Fibroblast of lung (primary cell): ENCODE measurements around the gene ANKRD53.

Experiments
- EZH2 ChIP-seq: IDR thresholded peaks from 2 replicates; pipeline ENCODE4 v1.5.1; 2012; ENCODE audit warnings: low read length, control low read depth, mild to moderate bottlenecking; ENCODE audit errors: missing control alignments
- TF ChIP-seq, protein P1 (sequence below), 2 donors: IDR thresholded peaks in 1 of 2; conservative IDR thresholded peaks in 1 of 2; 1 replicate in 1 of 2; 2 replicates in 1 of 2; pipeline ENCODE4 v1.5.1; 2011 to 2012; ENCODE audit warnings: low read length in 2 of 2, control low read depth in 1 of 2, inconsistent platforms in 1 of 2, low read depth in 1 of 2, mild to moderate bottlenecking in 1 of 2

DNA sequence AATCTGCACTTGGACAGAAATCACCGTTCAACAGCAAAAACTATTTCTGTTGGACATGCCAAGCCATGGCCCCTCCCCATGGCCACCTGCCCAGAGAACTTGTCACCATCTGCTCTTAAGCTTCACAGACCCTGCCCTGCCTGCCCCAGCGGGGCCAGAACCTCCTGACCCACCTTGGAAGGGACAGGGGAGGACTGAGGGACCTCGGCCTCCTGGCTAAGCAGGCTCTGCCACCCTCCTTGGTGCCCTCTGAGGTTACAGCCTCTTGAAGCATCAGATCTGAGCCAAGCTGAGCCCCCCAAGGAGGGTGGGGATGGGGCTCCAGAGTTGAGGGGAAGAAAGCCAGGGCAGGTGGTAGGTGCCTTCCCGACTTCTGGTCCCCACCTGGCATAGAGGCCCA lies 9.7 kb downstream of the ANKRD53 start:
- TF ChIP-seq EZH2 = no peak
- TF ChIP-seq, protein P1, sequence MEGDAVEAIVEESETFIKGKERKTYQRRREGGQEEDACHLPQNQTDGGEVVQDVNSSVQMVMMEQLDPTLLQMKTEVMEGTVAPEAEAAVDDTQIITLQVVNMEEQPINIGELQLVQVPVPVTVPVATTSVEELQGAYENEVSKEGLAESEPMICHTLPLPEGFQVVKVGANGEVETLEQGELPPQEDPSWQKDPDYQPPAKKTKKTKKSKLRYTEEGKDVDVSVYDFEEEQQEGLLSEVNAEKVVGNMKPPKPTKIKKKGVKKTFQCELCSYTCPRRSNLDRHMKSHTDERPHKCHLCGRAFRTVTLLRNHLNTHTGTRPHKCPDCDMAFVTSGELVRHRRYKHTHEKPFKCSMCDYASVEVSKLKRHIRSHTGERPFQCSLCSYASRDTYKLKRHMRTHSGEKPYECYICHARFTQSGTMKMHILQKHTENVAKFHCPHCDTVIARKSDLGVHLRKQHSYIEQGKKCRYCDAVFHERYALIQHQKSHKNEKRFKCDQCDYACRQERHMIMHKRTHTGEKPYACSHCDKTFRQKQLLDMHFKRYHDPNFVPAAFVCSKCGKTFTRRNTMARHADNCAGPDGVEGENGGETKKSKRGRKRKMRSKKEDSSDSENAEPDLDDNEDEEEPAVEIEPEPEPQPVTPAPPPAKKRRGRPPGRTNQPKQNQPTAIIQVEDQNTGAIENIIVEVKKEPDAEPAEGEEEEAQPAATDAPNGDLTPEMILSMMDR (conservative IDR thresholded peaks at IDR 0.05 in 1 of 2, IDR thresholded peaks at IDR 0.05 in 1 of 2; ENCODE audit: low read depth in 1 of 2, low read length in 2 of 2) = no peak
